H1 (cell line): ENCODE measurements around the gene CDC42EP4. TPM values are rescaled to one million over a fixed set of nuclear protein-coding genes. Genes with fewer than 3 reads are reported as not detected.

Experiments
- YY1 ChIP-seq: IDR thresholded peaks from 2 replicates; pipeline ENCODE4 v1.6.1; 2011; ENCODE audit warnings: low read depth, mild to moderate bottlenecking, low read length
- polyA plus RNA-seq, 7 experiments: library from polyadenylated mRNA; depleted of rRNA in 3 of 7; stranded (reverse) in 5 of 7; unstranded in 2 of 7; fragments of >200 nt in 5 of 7; fragments of 200-250 nt in 2 of 7; gene quantifications; 1 replicate in 5 of 7; 2 replicates in 1 of 7; 4 replicates in 1 of 7; pipeline versions ENCODE4 v1.2.1 to v1.2.3, GENCODE V29; 2011 to 2013; ENCODE audit warnings: missing spikeins in 2 of 7, mixed read lengths in 2 of 7
- total RNA-seq: library from RNA; stranded (reverse); fragmentation: NEBNext Ultra II Directional; extraction: Animal tissue kit (Norgen Biotek cat#: 25700); gene quantifications from 2 replicates; pipeline ENCODE4 v1.2.1, GENCODE V29; 2021

CDC42EP4 gene
- total and polyA plus RNA-seq, 2 of the 8 experiments (the other 6 are each of a cell fraction or from before 2014, with no cell fraction given), result 8.8 to 12.6 TPM

DNA sequence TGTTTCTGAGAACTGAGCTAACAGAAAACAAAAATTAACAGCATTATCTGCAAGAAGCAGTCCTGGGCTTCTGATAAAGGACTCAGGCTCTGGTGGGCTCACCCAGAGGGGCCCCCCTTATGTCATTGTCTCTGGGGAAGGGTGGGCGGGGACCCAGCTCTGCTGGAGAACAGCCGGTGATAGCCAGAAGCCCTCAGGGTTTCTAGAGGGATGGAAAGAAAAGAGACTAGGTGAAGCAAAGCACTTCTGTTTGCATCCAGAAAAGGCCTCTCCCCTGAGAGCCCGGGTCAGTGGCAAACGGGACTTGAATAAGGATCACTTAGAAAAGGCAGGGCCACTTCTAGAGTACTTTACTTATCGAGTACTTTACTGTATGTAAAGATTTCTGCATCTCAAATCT lies 7.0 kb upstream of the CDC42EP4 start (continued):
- no peak for TF ChIP-seq YY1
